GM23338 (cell line): ENCODE measurements around the gene CCBE1. TPM values are rescaled to one million over a fixed set of nuclear protein-coding genes. Genes with fewer than 3 reads are reported as not detected.

ENCODE experiments used
- ATAC-seq: fragments of 200-7000 bp; cut with Tn5 transposase; 3 replicates; pipeline ENCODE4 v1.9.1; 2020
- DNase-seq: peaks from one replicate; pipeline ENCODE4 v3.0.0-alpha.2; 2015; ENCODE audit warnings: low spot score
- H2AFZ ChIP-seq: fragments of 200-600 bp; sonication (generic); 2 replicates; pipeline ENCODE4 v1.8.0; 2016; ENCODE audit warnings: antibody characterized with exemption, mild to moderate bottlenecking, moderate library complexity
- H3F3A ChIP-seq: fragments of 200-600 bp; sonication (generic); replicated peaks from 2 replicates; pipeline ENCODE4 v1.8.0; 2017; ENCODE audit warnings: antibody characterized with exemption, mixed run types, low read depth
- H3K27ac ChIP-seq: fragments of 200-600 bp; sonication (generic); 2 replicates; pipeline ENCODE4 v1.6.1; 2016; ENCODE audit warnings: low read depth
- H3K27me3 ChIP-seq: fragments of 200-600 bp; sonication (generic); 2 replicates; pipeline ENCODE4 v1.8.0; 2016; ENCODE audit warnings: mild to moderate bottlenecking, mixed run types, moderate library complexity; ENCODE audit not compliant: insufficient read depth
- H3K36me3 ChIP-seq: fragments of 200-600 bp; sonication (generic); 2 replicates; pipeline ENCODE4 v1.8.0; 2016; ENCODE audit warnings: mild to moderate bottlenecking; ENCODE audit not compliant: insufficient read depth
- H3K4me1 ChIP-seq: fragments of 200-600 bp; sonication (generic); 2 replicates; pipeline ENCODE4 v1.8.0; 2016; ENCODE audit warnings: mild to moderate bottlenecking, moderate library complexity; ENCODE audit not compliant: insufficient read depth
- H3K4me2 ChIP-seq: fragments of 200-600 bp; sonication (generic); 2 replicates; pipeline ENCODE4 v1.7.1; 2017; ENCODE audit warnings: mixed run types
- H3K4me3 ChIP-seq: fragments of 200-600 bp; sonication (generic); 2 replicates; pipeline ENCODE4 v1.6.1; 2016; ENCODE audit warnings: mixed run types
- H3K79me2 ChIP-seq: fragments of 200-600 bp; sonication (generic); replicated peaks from 2 replicates; pipeline ENCODE4 v1.8.0; 2017; ENCODE audit warnings: mild to moderate bottlenecking; ENCODE audit not compliant: insufficient read depth
- H3K9me2 ChIP-seq: fragments of 200-600 bp; sonication (generic); 2 replicates; pipeline ENCODE4 v1.8.0; 2017; ENCODE audit not compliant: insufficient read depth
- H4K20me1 ChIP-seq: fragments of 200-600 bp; sonication (generic); replicated peaks from 2 replicates; pipeline ENCODE4 v1.8.0; 2017; ENCODE audit warnings: mild to moderate bottlenecking; ENCODE audit not compliant: insufficient read depth
- H3K27ac Mint-ChIP-seq: 2 replicates; pipeline ENCODE4 v1.8.0; 2020; ENCODE audit warnings: inconsistent platforms, mild to moderate bottlenecking, moderate library complexity, mixed read lengths
- H3K27me3 Mint-ChIP-seq: 3 replicates; pipeline ENCODE4 v1.8.0; 2022; ENCODE audit warnings: low read depth, mild to moderate bottlenecking, moderate library complexity, mixed read lengths, inconsistent platforms; ENCODE audit not compliant: insufficient read depth, poor library complexity
- H3K36me3 Mint-ChIP-seq: 3 replicates; pipeline ENCODE4 v1.8.0; 2021; ENCODE audit warnings: low read depth, mild to moderate bottlenecking, inconsistent platforms, moderate library complexity, mixed read lengths
- H3K4me1 Mint-ChIP-seq: 3 replicates; pipeline ENCODE4 v1.8.0; 2020; ENCODE audit warnings: mild to moderate bottlenecking, inconsistent platforms, mixed read lengths
- H3K4me3 Mint-ChIP-seq: 3 replicates; pipeline ENCODE4 v1.8.0; 2021; ENCODE audit warnings: moderate library complexity, mild to moderate bottlenecking, inconsistent platforms, mixed read lengths
- H3K9me3 Mint-ChIP-seq: 3 replicates; pipeline ENCODE4 v1.8.0; 2020; ENCODE audit warnings: moderate library complexity, mild to moderate bottlenecking, inconsistent platforms, mixed read lengths
- CREB1 ChIP-seq: fragments of 250-450 bp; sonication (Bioruptor Pico); IDR thresholded peaks from 2 replicates; pipeline ENCODE4 v1.5.0; 2020; ENCODE audit warnings: low read depth, mild to moderate bottlenecking, moderate library complexity
- EZH2phosphoT487 ChIP-seq: fragments of 200-600 bp; sonication (generic); IDR thresholded peaks from one replicate; pipeline ENCODE4 v1.8.1; 2018; ENCODE audit warnings: antibody characterized with exemption; ENCODE audit not compliant: unreplicated experiment
- NANOG ChIP-seq: IDR thresholded peaks from 2 replicates; pipeline ENCODE4 v1.6.1; 2016; ENCODE audit warnings: antibody characterized with exemption, borderline replicate concordance
- POLR2AphosphoS5 ChIP-seq: IDR thresholded peaks from 2 replicates; pipeline ENCODE4 v1.6.1; 2016; ENCODE audit warnings: antibody characterized with exemption, low read depth
- STAT1 ChIP-seq: IDR thresholded peaks from one replicate; pipeline ENCODE4 v1.6.1; 2016; ENCODE audit warnings: antibody characterized with exemption; ENCODE audit not compliant: unreplicated experiment
- polyA plus RNA-seq: library from polyadenylated mRNA; unstranded; fragments of >200 nt; fragmentation: Nextera tagmentation; extraction: Ambion mirVana; gene quantifications from 2 replicates; pipeline ENCODE4 v1.2.1, GENCODE V29; 2016
- total RNA-seq: library from RNA; depleted of rRNA; stranded (reverse); fragments of >200 nt; shearing (Covaris generic); gene quantifications from 2 replicates; pipeline ENCODE4 v1.2.3, GENCODE V29; 2014
- TF ChIP-seq, protein P1 (sequence below): IDR thresholded peaks from 2 replicates; pipeline ENCODE4 v1.6.1; 2016; ENCODE audit warnings: antibody characterized with exemption
- TF ChIP-seq, protein P2 (sequence below): IDR thresholded peaks from one replicate; pipeline ENCODE4 v1.6.1; 2018; ENCODE audit warnings: antibody characterized with exemption; ENCODE audit not compliant: unreplicated experiment
- TF ChIP-seq, protein P3 (sequence below), 2 experiments: fragments of 200-600 bp in 1 of 2; sonication (generic) in 1 of 2; conservative IDR thresholded peaks; 2 replicates each; pipeline versions ENCODE4 v1.5.1 to v1.6.1; 2016 to 2017; ENCODE audit warnings: antibody characterized with exemption in 2 of 2, low read depth in 2 of 2, mild to moderate bottlenecking in 2 of 2, moderate library complexity in 1 of 2

Gene CCBE1
- total and polyA plus RNA-seq, 2 experiments from 2014 or later: 2.1 to 2.6 TPM

DNA sequence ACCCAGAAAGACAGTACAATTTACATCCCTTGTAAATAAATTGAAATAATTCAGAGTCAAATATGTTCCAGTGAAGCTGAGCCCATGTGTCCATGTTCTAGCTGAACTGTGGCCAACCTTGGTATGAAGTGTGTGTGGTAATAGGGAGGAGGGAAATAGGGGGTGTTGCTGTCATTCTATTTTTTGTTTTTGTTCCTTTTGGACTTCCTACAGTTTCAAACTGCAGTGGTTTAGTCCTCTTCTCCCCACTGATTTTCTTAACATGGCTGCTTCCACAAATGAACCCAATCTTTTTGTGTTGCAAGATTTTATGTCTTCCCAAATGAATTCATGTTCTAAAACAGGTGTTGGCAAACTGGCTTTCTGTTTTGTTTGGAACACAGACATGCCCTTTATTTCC lies 156.9 kb downstream of the CCBE1 start (continued):
- TF ChIP-seq, protein P1, sequence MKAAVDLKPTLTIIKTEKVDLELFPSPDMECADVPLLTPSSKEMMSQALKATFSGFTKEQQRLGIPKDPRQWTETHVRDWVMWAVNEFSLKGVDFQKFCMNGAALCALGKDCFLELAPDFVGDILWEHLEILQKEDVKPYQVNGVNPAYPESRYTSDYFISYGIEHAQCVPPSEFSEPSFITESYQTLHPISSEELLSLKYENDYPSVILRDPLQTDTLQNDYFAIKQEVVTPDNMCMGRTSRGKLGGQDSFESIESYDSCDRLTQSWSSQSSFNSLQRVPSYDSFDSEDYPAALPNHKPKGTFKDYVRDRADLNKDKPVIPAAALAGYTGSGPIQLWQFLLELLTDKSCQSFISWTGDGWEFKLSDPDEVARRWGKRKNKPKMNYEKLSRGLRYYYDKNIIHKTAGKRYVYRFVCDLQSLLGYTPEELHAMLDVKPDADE: no peak

DNA sequence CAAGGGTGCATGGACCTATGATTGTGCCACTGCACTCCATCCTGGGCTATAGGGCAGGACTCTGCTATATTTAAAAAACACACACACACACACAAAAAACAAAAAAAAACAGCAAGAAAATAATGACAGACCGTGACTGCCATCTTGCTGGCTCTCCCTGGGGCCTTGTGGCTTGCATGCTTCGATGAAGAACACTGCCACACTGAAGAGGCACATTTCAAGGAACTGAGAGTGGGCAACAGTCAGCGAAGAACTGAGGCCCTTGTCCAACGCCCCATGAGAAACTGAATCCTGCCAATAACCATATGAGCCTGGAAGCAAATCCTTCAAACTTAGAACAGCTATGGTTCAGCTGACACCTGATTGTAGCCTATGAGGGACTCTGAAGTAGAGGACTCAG lies 158.1 kb downstream of the CCBE1 start:
- no peaks in the 10 kb centered on the region for H3K27me3 Mint-ChIP-seq
- Histone ChIP-seq H3K27me3 (no peaks in the 10 kb centered on the region), H3K79me2 (no peaks in the 10 kb centered on the region), H3F3A (no peaks in the 10 kb centered on the region), H3K9me2 (peaks cover 3% of the 10 kb centered on the region; the same call in 1 of the 2 replicates), H2AFZ (no peak overlapping the region), H3K4me1 (no peaks in the 10 kb centered on the region), H3K4me2 (no peak overlapping the region), H3K4me3 (no peak overlapping the region), H4K20me1 (no peaks in the 10 kb centered on the region), H3K36me3 (no peaks in the 10 kb centered on the region), H3K27ac (no peak overlapping the region)
- H3K4me1 Mint-ChIP-seq: no peaks in the 10 kb centered on the region
- no peak overlapping the region for H3K27ac Mint-ChIP-seq
- H3K4me3 Mint-ChIP-seq: no peak overlapping the region
- ATAC-seq: no peak
- TF ChIP-seq NANOG (no peak), CREB1 (CRISPR knock-in tag) (no peak), EZH2phosphoT487 (no peak), STAT1 (no peak), POLR2AphosphoS5 (no peak)
- TF ChIP-seq, protein P1: no peak
- TF ChIP-seq, protein P2, sequence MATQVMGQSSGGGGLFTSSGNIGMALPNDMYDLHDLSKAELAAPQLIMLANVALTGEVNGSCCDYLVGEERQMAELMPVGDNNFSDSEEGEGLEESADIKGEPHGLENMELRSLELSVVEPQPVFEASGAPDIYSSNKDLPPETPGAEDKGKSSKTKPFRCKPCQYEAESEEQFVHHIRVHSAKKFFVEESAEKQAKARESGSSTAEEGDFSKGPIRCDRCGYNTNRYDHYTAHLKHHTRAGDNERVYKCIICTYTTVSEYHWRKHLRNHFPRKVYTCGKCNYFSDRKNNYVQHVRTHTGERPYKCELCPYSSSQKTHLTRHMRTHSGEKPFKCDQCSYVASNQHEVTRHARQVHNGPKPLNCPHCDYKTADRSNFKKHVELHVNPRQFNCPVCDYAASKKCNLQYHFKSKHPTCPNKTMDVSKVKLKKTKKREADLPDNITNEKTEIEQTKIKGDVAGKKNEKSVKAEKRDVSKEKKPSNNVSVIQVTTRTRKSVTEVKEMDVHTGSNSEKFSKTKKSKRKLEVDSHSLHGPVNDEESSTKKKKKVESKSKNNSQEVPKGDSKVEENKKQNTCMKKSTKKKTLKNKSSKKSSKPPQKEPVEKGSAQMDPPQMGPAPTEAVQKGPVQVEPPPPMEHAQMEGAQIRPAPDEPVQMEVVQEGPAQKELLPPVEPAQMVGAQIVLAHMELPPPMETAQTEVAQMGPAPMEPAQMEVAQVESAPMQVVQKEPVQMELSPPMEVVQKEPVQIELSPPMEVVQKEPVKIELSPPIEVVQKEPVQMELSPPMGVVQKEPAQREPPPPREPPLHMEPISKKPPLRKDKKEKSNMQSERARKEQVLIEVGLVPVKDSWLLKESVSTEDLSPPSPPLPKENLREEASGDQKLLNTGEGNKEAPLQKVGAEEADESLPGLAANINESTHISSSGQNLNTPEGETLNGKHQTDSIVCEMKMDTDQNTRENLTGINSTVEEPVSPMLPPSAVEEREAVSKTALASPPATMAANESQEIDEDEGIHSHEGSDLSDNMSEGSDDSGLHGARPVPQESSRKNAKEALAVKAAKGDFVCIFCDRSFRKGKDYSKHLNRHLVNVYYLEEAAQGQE: no peak
- H3K36me3 Mint-ChIP-seq: no peaks in the 10 kb centered on the region
- no peak for DNase-seq
- no peaks in the 10 kb centered on the region for H3K9me3 Mint-ChIP-seq

DNA sequence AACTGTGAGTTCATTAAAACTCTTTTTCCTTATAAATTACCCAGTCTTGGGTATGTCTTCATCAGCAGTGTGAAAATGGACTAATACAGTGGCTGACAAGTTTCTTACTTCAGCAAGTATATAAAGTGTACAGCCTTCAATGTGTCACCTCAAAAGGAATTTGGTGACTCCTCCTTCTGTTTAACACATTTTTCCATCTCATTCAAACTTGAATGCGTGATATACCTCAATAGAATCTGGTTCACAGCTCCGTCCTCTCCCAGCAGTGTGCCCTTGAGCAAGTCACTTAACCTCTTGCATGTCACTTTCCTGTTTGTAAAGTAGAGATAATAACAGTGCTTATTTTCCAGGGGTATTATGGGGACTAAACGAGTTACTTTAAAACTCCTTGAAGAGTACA lies 159.6 kb downstream of the CCBE1 start:
- DNase-seq: no peak
- Histone ChIP-seq H3K79me2 (no peaks in the 10 kb centered on the region), H3K36me3 (no peaks in the 10 kb centered on the region)
- TF ChIP-seq, protein P2: no peak
- no peak for TF ChIP-seq POLR2AphosphoS5
- TF ChIP-seq, protein P3, sequence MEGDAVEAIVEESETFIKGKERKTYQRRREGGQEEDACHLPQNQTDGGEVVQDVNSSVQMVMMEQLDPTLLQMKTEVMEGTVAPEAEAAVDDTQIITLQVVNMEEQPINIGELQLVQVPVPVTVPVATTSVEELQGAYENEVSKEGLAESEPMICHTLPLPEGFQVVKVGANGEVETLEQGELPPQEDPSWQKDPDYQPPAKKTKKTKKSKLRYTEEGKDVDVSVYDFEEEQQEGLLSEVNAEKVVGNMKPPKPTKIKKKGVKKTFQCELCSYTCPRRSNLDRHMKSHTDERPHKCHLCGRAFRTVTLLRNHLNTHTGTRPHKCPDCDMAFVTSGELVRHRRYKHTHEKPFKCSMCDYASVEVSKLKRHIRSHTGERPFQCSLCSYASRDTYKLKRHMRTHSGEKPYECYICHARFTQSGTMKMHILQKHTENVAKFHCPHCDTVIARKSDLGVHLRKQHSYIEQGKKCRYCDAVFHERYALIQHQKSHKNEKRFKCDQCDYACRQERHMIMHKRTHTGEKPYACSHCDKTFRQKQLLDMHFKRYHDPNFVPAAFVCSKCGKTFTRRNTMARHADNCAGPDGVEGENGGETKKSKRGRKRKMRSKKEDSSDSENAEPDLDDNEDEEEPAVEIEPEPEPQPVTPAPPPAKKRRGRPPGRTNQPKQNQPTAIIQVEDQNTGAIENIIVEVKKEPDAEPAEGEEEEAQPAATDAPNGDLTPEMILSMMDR (conservative IDR thresholded peaks at IDR 0.05; ENCODE audit: low read depth in 2 of 2): no peak

More for the DNA sequence above, 159.6 kb downstream of the CCBE1 start:
- no peaks in the 10 kb centered on the region for H3F3A ChIP-seq
- H3K27me3 ChIP-seq: no peaks in the 10 kb centered on the region
- H3K27ac Mint-ChIP-seq: no peak overlapping the region
- H3K4me3 Mint-ChIP-seq: no peak overlapping the region
- no peak overlapping the region for H3K27ac ChIP-seq
- H3K27me3 Mint-ChIP-seq: no peaks in the 10 kb centered on the region
- no peaks in the 10 kb centered on the region for H3K9me3 Mint-ChIP-seq
- no peak for ATAC-seq
- H3K36me3 Mint-ChIP-seq: no peaks in the 10 kb centered on the region
- H3K4me1 ChIP-seq: no peaks in the 10 kb centered on the region
- no peaks in the 10 kb centered on the region for H3K4me1 Mint-ChIP-seq
- H4K20me1 ChIP-seq: no peaks in the 10 kb centered on the region
- H3K4me3 ChIP-seq: no peak overlapping the region
- peaks cover 3% of the 10 kb centered on the region; the same call in 1 of the 2 replicates for H3K9me2 ChIP-seq
- H3K4me2 ChIP-seq: no peak overlapping the region
- H2AFZ ChIP-seq: no peak overlapping the region
